ENCODE measurements around the gene EML1.

Gene EML1

DNA sequence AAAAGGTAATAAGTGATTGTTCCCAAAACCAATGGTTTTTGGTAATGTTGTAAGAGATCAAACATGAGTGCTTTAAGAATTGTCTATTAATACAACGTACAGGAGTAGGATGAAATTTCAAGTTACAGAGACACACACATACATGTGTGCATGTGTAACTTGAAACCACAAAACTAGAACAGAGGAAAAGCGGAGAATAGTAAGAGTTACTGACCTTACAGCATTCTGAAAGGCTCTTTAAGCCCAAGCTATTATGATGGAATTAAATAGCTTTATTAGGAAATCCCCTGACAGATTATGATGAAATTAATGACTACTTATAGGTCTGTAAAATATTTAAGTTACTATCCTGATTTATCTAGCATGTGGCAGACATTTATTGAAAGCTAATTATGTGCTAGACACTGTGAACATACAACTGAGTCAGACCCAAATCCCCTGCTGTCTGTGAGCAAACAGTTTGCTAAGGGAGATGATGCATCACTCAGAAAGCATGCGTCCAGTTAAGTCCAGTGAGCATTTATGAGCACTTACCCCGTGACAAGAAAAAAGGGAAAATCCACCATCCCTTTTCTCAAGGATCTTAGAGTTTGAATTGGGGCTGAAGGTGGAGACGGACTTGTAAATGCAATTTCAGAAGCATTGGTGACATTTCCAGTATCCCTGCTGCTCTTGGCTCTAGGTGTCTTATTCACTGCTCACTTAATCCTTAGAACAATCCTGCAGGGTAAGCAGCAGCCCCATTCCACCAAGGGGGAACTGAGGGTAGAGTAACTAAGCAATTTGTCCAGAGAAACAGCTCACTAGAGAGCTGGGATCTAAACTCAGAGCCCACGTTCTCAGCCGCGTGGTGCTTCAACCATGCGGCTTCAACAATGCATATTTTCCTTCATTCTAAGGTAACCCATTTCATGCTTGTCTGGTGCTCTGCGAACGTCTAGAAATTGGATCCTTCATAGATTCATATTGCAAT lies 117.4 kb downstream of the EML1 start:
- no peak for DNase-seq

DNA sequence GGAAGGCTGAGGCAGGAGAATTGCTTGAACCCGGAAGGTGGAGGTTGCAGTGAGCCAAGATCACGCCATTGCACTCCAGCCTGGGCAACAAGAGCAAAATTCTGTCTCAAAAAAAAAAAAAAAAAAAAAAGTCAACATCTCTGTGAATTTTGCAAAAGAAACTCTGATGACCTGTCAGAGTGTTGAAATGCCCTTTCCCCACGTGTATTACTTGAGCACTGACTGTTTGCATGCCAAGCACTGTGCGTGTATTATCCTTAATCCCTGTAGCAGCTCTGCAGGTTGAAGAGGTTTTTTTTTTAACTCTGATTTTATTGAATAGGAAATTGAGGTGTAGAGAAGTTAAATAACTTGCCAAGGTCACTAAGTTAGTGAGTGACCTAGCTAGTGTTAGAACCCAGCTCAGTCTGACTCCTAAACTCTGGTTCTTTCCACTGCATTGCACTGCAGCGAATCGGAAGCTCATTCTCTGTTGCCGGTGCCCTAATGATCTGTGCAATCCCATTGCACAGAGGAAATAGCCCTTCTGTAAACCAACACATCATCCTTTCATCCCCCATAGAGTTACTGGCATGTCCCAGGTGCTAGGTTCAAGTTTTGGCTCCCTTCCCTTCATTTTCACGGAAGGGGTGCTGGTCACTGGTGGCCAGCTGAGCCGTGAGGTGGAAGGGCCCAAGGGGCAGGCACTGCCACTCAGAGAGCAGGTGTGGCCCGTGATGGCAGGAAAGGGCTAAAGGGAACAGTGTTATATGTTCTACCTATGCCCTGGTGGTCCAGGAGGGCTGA lies 122.3 kb downstream of the EML1 start:
- no peak for DNase-seq

DNA sequence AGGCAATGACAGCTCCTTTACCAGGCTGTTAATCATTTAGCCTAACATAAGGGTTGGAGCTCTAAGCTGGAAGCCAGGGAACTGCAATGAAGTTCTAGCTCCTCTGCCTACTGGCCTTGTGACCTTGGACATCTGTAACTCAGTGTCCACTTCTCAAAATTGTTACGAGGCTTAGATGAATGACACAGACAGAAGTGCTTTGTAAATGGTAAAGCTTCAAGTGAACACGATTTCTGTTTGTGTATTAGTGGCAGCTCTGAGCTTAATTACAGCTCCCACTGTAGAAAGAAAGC lies 122.8 kb downstream of the EML1 start:
- no peak for DNase-seq

DNA sequence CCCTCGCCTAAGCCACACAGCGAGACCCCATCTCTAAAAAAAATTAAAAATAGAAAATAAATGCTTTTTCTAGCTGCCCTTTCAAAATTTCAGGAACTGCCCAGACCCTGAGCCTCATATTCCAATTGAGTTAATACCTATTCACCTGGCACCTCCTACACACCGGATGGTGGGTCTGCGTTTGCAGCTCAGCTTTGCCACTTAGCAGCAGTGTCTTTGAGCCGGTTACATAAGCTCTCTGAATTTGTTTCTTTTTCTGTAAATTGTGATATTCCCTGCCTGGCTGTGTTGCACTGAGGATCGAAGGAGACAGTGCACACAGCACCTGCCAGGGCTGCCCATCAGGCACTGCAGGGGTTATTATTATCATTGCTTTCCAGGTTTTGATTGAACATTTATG lies 125.6 kb downstream of the EML1 start:
- no peak for DNase-seq

DNA sequence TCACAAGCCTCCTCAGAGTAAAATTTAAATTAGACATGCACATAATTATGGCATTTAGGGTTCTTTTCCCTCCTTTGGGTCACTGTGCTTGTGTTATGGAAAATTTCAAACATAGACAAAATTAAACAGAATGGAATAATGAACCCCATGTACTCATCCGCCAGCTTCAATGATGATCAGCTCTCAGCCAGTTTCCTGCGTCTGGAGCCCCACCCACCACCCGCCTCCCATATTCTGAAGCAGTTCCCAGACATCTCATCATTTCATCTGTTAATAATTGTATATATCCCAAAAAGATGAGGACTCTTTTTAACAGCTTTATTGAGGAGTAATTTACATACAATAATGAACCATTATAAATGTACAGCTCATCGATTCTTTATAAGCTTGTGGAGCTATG lies 128.2 kb downstream of the EML1 start:
- no peak for DNase-seq

DNA sequence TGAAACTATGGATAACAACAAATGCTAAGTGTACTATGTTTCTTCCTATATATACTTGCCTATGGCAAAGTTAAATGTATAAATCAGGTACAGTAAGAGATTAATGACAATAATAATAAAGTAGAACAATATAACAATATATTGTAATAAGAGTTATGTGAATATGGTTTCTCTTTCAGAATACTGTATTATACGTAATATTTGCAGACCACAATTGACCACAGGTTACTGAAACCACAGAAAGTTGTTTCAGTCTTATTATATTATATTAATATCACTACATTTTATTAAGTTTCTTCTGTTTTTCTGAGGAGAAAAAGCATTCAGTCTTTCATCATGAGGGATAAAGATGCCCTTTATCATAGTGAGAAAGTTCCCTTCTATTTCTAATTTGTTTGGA lies 131.2 kb downstream of the EML1 start:
- no peak for DNase-seq

DNA sequence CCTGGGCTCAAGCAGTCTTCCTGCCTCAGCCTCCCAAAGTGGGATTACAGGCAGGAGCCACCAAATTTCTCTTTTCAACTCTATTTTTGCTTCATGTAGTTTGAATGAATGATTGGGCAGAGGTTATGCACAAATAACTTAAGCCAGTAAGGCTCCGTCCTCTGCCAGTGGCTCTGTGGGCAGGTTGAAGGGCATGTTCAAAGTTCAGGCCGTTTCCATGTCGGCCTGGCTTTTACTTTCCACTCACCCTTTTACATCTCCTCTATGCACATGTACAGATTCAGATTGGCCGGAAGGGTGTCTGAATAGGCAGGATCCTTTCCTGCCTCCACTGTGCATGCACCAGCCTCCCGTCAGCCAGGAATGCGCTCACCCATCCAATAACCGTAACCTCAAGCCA lies 132.3 kb downstream of the EML1 start:
- DNase-seq = no peak

DNA sequence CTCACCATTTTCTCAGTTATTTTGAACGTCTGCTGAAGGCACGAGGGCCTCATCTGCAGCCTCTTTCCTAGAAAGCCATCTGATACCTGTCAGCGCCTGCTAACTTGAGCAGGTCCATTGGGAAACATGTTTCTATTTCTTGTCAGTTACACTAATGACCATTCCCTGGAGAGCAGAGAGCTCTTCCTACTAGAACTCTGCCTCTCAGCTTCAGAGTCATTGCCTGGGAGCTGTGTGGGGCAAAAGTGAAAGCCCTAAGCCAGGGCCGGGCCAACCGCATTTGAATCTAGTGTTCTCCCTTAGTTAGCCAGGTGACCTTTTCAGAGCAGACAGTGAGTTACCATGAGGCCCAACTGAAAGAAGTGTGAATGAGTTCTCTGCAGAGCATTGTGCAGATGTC lies 135.8 kb downstream of the EML1 start:
- DNase-seq = no peak

DNA sequence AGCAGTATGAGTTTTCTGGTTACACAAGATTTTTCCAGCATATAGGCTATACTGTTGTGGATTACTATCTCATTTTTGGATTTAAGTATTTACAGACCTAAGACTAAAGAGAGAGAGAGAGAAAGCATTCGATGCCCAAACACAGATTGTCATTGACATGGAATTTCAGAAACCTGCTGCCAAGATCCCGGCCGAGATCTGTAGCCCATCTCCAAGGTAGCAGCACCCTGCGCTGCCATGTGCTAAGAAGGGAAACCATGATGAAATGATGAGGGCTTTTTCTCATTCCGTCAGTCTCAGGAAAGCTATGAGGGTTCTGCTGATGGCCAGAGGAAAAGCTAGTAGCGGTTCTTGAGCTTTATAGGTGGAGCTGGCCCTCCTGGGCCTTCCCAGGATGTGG lies 136.4 kb downstream of the EML1 start:
- no peak for DNase-seq

DNA sequence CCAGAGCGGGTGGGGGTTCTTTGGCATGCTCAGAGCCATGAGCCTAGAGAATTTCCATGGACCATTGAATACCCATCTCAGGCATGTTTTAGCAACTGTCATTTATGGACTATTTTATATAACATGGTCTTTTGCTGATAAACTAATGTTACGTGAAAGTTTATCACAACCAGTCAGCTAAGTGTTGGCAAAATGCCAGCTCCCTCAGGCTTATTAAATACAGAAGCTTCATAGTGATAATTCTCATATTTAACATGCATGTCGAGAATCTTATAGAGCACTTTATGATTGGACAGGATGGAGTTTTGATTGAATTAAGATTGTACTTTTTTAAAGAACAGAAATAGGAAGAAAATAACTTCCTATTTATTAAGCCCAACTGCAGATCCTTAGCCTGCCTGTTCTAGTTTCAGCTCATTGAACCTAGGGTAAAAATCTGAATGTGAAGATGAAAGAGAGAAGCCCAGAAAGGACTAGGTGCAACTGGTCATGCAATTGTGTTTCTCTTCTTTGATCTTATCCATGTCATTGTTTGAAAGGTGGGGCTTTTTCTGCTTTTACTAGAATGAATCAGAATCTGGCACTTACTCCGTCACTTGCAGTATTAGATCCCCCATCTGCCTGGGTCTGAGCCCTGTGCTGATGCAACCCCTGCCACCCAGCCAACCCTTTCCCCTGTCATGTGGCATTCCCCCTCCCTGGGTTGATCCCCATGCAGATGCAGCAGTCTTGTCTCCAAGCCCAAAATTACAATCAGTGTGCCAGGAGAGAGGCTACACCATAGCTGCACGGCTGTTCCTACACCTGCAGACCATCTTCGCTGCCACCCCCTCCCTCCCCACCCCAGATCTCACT lies 137.4 kb downstream of the EML1 start:
- no peak for DNase-seq

DNA sequence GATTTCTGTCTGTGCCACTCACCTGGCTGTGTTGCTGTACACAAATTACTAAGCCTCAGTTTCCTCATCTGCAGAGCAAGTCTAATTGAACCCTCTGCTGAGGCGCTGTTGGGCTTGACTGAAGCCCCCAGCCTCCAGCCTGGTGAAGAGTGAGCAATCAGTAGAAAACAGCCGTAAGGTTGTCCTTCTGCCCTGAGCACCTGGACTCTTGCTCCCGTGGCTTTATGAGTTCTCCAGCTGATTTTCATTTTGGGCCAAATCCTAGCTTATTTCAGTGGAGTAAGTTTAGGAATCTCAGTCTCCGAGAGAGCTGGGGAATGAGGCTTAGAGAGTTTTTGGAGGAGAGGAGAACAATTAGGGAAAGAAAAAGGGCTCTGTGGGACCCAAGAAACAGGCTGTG lies 138.1 kb downstream of the EML1 start:
- no peak for DNase-seq

DNA sequence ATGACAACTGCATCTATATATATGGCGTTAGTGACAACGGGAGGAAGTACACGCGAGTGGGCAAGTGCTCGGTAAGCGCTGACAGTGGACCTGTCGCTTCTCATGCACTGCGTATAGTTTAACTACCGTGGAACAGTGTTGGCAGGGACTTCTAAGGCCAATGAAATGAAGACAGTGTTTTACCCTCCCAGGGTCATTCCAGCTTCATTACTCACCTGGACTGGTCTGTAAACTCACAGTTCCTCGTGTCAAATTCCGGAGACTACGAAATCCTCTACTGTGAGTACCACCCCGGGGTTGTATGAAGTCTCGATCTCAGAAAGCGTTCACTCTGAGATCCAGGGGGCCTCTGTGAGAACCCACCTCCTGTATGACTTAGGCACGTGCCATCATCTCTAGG lies 142.8 kb downstream of the EML1 start:
- DNase-seq = no peak

DNA sequence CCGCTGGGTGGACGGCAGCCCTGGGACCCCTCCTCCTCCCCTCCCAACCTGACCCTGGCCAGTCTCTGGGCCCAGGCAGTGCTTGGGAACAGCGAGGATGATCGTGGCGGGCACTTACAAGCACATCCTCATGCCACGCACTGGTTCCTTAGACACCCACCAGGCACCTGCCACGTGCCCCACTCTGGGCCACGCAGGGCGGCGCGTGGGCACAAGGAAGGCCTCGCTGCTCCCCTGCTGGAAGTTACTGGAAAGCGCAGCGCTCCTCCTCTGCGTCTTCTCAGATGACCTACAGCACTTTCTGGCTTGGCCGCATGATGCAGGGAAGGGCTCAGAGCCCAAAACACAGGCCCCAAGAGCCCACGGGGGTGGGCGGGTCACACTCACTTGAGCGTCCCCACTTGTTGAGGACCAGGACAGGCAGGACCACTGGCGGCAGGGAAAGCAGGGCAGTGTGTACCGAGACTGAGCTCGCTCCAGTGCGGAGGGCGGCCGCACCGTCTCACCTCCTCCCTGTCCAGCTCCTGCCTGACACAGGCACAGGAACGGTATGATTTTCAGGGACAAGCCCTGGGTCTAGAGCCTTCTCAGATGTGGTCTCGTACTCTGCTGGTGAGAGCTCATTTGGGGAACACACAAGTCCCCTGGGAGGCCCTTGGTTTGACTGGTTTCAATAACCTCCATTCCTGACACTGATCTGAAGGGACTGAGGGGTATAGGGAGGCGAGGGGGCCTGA lies 143.7 kb downstream of the EML1 start:
- DNase-seq = no peak

DNA sequence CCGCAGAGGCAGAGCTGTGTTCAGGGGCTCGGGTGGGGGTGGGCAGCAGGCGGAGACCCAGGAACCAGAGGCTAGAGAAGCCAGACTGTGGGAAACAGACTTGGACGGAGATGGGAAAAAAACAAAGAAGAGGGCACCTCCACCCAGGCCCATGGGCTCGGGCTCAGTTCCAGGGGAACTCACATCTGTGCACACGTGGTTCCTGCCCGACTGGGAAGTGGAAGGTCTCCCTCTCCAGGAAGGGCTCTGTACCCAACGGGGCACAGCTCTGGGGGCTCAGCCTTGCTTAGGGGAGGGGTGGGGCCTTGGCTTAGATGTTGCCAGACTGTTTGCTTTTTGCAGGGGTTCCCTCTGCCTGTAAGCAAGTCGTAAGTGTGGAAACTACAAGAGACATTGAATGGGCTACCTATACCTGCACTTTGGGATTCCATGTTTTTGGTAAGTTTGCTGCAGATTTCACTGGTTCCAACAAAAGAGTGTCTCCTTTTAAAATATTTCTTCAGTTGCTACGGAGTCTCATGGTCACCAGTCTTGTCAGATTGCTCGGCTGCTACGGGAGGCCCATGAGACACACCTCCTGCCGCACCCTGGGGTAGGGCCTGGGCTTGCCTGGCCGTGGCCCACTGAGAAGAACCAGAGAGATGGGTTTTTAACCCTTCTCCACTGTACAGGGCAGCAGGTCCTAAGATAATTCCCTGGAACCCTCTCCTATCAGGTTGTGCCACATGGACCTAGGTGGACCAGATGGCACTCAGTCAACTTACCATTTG lies 144.4 kb downstream of the EML1 start:
- DNase-seq = no peak

DNA sequence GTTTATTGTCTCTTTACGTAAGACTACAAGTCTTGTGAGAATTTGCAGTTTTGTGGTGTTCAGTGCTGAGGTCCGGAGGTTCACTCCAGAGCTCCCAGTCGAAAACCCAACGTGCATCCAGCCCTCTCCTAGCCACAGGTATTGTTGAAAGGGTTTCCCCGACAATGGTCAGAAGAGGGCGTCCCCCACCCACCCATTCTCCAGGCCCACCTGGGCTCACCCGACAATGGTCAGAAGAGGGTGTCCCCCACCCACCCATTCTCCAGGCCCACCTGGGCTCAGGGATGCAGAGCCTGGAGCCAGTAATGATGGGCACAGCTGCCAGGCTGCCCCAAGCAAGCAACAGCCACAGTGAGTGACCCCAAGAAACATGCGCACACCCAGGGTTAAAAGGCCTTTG lies 145.2 kb downstream of the EML1 start:
- DNase-seq = no peak

DNA sequence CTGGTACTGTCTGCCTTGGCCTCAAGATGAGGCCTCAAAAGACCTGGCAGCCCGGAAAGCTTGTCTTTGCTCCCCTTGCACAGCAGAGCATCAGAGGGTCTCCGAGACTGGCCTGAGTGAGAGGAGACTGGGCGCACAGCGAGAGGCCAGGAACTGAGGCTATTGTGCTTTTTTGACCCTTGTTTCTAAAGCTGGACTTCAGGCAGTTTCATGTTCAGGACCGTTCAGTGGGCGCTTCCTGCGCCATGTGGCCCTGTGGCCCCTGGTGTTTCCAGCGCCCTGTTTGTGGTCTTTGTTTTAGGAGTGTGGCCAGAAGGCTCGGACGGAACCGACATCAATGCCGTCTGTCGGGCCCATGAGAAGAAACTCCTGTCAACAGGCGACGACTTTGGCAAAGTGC lies 145.7 kb downstream of the EML1 start:
- no peak for DNase-seq

DNA sequence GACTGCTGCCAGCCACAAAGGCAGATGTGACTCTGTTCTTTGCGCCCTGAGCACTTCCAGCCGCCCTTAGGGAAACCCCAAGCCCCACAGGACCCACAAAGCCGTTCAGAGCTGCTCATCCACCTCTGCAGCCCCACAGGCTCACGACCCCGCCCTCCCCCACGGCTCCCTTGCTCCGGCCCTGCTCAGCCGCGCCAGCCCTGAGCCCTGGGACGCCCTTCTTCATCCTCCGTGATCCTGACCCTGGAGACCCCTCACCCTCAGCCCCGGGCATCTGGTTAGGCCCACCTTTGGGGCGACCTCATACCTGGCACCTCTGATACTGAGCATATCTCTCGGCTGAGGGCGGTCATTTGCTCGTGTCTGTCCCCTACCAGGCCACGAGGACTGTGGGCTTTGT lies 146.2 kb downstream of the EML1 start:
- DNase-seq = no peak

DNA sequence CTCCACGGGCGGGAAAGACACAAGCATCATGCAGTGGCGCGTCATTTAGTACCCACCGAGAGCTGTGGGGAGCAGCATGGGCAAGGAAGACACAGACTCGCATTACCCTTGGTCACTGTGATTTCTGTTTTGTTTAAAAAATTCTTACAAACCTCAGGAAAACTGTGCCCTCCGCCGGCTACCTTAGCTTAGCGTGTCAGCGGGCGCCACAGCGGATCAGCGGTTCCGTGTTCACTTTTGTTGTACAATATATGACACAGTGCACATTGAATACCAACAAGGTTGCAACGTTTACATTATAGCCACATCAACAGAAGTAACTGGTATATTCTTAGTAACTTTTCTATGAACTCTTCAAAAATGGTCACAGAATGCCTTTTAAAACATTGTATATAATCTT lies 146.9 kb downstream of the EML1 start:
- no peak for DNase-seq

DNA sequence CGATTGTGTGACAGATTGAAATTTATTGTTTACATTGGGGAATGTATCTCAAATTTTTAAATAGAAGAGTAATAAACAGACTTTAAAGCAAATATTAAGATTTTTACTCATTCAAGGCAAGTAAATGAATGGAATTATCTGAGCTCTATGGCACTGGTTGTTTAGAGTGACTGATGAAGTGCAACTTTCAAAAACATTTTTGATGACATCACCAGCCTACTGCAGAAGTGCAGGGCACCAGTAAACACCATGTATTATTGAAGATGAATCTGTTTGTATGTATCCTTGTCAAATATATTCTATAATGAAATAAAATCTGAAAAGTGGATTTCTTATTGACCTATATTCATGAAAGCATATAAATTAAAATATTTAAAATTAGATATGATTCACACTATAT lies 148.0 kb downstream of the EML1 start:
- DNase-seq = no peak

DNA sequence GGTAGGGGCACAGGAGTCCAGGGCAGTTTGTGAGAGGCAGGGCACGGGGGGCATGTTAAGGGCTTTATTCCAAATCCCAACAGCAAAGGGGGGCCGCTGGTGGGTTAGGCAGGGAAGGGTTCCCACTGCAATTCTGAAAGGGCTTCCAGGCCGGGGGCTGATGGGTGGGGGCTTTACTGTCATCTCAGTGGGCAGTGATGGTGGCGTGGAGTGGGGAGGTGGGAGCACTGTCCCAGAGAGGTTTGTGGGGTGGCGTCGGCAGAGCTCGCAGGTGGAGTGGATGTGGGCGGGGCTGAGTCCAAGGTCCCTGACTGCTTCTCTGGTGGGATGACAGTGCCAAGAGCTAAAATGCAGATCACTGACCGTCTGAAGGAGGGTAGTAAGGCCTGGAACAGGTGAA lies 150.4 kb downstream of the EML1 start:
- no peak for DNase-seq

DNA sequence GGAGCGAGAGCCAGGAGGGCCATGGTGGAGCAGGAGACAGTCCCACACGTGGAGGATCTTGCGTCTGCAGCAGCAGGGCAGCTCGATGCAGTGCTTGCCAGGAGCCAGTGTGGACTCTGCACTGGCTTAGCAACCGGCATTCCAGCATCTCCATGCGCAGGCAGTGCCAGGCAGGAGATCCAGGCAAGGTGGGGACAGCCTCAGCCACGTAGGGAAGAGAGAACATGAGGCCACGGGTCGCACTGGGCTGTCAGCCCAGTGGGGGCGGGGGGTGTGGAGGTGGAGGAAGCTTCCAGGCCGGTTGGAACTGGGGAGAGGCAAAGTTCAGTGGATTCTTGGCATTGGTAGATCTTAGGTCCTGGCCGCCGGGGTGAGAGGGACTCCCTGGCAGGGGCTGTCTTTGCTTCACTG lies 151.0 kb downstream of the EML1 start:
- DNase-seq = no peak
